Measurements from ENCODE around the gene SERINC3.

Gene SERINC3

DNA sequence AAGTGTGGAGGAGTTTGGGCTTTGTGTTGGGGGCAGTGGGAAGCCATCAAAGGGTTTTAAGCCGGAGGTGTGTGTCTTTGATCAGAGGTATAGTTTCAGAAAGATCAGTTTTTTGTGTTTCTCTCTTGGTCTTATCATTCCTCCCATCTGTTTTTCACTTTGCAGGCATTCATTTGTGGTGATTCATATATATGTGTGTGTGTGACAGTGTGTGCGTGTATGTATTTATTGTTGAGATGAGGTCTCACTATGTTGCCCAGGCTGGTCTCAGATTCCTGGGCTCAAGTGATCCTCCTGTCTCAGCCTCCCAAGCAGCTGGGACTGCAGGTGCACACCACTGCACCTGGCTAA lies 11.1 kb upstream of the SERINC3 start:
- peak; percentile 37 for DNase-seq (ENCODE audit: low spot score)

DNA sequence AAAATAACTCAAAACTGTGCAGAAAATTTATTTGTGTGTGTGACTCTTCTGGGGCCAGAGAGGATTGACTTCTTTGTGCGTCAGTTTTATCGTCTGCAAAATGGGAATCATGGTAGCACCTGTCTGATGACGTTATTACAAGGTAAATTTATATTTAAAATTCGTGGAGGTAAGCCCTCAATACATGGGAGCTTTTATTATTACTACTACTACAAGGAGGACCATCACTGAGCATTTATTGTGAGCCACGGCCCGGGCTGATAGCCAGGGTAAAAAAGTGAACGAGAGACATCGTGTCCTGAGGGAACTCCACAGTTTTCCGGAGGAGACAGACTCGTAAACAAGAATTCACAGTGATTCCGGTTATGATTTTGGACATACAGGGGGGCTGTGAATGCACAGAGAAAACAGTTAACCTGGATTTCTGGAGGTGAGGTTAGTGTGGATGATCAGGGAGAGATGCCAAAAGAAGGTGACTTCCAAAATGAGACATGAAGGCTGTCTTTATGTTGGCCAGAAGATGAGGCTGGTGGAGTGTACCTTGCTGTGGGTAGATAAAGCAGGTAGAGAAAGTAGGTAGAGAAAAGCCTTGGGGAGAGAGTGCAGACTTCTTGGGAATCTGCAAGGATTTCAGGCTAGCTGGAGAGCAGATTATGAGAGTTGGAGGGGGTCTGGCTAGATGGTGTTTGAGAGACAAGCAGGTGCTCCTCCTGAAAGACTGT lies 10.6 kb upstream of the SERINC3 start:
- DNase-seq (ENCODE audit: low spot score) = peak; percentile 43

DNA sequence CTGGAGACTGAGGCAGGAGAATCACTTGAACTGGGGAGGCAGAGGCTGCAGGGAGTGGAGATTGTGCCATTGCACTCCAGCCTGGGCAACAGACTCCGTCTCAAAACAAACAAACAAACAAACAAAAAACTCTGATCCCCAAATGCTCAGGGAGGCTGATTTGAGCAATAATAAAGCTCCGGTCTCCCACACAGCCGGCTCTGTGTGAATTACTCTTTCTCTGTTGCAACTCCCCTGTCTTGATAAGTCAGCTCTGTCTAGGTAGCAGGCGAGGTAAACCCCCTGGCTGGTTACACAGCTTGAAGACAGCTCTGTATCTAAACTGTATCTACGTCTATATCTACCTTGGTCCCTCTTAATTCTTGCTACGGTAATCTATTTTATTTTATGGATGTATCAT lies 6.4 kb upstream of the SERINC3 start:
- DNase-seq (ENCODE audit: low spot score) = no peak

DNA sequence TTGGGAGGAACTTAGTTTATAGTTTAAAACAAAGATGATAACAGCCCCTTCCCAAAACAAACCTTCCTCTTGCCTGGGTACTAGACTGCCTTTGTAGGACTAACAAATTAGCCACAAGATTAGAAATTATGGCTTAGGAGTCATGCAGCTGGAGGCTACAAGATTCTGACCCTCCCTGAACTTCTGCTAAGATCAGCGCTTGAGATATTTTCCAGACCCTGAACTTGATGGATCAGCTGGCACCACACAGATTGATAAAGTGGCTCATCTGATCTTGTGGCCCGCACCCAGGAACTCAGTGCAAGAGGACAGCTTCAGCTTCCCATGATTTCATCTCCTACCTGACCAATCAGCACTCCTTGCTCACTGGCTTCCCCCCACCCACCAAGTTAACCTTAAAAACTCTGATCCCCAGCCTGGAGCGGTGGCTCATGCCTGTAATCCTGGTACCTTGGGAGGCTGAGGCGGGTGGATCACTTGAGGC lies 5.9 kb upstream of the SERINC3 start:
- DNase-seq (ENCODE audit: low spot score) = no peak

DNA sequence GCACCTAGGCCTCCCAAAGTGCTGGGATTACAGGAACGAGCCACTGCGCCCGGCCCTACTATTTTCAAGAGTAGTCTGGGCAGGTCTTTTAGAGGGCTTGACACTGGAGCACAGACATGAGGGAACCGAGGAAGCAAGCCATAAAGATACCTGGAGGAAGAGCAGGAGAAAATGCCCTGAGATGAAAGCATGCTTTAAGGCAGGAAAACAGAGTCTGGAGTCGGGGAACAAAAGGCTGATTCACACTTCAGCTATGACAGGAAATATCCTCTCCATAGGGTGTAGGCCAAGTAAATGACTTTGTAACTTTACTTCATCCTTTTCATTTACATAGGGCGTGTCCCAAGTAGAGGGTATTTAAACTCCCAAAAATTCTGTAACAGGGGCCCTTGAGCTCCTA lies 4.3 kb upstream of the SERINC3 start:
- peak; percentile 47 for DNase-seq (ENCODE audit: low spot score)

DNA sequence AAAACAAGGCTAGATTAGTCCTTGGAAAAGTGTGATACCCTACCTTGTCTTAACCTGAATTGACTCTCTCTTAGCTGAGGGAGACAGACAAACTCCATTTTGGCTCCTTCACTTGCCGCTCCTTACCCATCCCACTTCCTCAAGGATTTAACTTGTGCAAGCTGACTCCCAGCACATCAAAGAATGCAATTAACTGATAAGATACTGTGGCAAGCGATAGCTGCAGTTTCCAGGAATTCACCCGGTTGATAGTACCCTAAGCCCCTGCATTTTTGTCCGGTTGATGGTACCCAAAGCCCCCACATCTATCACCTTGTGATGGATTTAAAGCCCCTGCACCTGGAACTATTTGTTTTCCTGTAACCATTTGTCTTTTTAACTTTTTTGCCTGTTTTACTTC lies 1.9 kb upstream of the SERINC3 start:
- no peak for DNase-seq (ENCODE audit: low spot score)

DNA sequence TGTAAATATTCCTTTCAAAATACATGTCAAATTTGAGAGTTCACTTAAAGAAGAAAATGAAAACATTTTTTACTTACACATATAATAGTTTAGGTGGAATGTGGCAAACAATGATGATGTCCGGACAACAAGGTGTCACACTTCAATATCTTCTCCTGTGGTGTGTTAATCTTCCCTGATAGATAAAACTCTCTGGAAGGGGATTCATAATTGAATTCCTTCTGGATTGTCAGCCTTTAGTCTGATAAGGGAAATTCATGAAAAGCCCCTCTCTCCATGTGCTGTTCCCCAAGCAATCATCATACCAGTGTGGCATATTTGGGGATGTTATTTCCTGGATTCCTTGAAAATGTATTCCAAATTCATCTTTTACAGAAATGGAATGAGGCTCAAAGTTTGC lies 971 bp upstream of the SERINC3 start:
- DNase-seq (ENCODE audit: low spot score) = no peak

DNA sequence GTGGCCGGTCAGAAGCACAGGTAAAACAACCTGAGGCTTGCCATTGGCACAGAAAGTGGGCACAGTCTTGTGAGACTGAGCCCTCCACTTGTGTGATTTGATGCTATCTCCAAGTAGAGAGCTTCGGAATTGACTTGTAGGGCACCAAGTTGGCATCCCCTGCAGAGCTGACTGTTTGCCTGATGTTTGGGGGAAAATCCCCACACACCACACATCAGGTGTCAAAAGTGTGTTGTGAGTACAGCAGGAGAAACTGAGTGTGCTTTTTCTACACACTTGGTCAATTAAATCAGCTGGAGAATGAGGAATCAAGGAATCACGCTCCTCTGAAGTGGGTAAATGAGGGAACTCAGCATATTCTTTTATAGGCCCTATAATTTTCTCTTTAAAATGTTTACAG lies 989 bp downstream of the SERINC3 start:
- no peak for DNase-seq (ENCODE audit: low spot score)

DNA sequence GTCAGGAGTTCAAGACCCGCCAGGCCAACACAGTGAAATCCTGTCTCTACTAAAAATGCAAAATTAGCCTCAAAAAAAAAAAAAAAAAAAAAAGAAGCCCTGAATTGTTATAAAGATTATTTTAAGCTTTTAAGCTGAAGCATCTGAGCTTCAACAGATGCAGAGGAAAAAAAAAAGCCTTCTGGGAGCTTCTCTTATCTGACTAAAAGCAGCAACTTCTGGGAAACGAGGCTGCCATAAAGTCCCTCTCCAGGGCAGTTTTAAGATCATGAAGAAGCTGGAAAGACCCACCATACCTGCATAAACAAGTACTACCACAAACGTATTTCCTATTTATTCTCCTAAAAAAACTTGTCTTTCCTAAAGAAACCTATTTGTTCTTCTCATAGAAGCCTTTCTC lies 3.6 kb downstream of the SERINC3 start:
- DNase-seq (ENCODE audit: low spot score) = peak; percentile 59

DNA sequence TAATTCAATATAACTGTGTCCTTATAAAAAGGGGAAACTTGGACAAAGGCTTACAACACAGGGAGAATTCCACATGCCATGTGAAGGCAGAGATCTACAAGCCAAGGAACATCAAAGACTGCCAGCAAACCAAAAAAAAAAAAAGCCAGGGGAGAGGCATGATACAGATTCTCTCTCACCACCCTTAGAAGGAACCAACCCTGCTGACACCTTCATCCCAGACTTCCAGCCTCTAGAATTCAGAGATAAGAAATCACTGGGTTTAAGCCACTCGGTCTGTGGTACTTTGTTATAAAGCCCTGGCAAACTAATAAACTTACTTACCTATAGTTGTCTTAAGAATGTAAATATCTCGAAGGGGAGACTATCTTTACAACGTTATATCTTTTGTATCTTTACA lies 4.4 kb downstream of the SERINC3 start:
- no peak for DNase-seq (ENCODE audit: low spot score)

DNA sequence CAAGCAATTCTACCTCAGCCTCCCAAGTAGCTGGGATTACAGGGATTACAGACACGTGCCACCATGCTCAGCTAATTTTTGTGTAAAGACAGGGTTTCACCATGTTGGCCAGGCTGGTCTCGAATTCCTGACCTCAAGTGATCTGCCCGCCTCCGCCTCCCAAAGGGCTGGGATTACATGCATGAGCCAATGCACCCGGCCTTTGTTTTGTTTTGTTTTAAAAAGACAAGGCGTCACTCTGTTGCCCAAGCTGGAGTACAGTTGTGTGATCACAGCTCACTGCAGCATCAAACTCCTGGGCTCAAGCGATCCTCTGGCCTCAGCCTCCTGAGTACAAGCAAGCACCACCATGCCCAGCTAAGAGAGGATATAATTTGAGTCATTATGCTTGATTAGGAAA lies 5.4 kb downstream of the SERINC3 start:
- no peak for DNase-seq (ENCODE audit: low spot score)

DNA sequence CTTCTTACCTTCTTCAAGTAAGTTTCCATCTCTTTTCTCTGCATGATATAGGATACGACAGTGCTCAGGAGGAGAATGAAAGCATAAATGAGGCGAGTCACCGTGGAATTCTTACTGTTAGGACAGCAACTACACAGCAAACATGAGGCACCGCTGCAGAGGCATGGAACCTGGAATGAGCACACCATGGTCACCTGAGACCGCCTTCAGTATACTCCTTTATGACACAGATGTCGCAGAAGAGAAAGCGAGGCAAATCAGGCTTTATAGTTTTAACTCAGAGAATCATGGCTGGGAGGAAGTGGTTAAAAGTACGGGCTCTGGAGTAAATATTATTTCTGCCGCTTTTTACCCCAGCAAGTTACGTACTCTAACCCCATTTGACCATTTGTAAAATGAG lies 8.0 kb downstream of the SERINC3 start:
- no peak for DNase-seq (ENCODE audit: low spot score)

DNA sequence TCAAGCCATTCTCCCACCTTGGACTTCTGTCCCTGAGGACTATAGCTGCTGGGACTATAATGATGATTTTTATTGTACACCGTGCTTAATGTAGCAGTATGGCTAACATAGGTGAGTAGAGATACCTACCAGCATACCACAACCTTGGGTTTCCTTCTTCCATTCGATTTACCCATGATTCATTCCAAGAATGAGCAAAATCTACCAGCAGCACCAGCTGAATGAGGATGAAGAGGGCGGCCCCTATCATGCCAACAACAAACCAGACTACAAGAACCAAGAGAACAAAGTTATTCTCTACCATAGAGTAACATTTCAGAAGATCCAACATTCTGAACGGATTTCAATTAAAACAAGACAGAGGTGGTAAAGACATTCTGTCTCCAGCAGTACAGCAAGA lies 12.1 kb downstream of the SERINC3 start:
- no peak for DNase-seq (ENCODE audit: low spot score)

DNA sequence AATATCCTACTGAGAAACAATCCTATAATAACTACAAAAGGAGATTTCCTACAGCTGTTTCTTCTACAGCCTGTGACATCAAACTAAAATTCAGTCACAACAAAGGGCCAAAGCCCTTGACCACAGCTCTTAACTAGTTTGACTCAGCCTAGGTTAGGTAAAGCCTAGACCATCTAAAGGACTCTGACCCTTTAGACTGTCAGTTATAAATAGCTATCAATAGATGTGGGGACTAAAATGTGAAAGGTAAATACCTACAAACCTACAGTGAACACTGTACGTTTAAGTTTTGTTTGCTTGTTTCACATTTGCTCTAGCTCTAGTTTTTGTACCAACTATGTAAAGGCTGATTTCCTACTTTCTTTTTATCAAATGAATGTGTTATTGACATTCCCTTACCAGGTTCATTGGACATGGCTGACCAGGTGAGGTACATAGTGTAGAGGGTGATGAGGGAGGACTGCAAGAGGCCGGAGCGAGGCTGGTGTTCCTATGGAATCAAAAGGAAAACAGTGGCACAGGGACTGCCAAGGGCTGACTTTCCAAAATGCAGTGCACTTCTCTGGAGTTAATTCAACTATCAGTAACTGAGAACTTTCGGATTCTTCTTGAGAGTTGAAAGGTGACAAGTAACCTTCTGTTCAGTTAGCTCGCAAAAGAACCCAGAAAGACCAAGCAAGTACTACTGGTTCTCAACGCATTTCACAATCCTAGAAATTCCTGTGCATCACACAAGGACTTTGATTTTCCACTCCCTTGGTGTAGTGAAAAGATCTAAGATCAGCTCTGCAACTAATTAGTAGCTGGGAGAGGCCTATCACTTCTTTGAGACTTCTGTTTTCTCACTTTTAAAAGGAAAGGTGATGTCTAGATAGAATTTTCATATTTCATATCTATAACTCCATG lies 17.2 kb downstream of the SERINC3 start:
- DNase-seq (ENCODE audit: low spot score) = no peak

DNA sequence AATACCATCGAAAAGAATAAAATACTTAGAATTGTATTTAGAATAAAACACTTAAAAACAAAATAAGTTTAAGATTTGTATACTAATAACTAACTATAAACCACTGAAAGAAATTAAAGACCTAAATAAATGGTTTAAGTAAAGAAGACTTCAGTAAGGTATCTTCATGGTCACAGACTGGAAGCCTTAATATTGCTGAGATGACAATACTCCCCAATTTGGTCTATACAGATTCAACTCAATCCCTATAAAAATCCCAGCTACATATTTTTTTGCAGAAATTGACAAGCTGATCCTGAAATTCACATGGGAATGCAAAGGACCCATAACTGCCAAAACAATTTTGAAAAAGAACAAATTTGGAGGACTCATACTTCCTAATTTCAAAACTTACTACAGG lies 18.9 kb downstream of the SERINC3 start:
- no peak for DNase-seq (ENCODE audit: low spot score)

DNA sequence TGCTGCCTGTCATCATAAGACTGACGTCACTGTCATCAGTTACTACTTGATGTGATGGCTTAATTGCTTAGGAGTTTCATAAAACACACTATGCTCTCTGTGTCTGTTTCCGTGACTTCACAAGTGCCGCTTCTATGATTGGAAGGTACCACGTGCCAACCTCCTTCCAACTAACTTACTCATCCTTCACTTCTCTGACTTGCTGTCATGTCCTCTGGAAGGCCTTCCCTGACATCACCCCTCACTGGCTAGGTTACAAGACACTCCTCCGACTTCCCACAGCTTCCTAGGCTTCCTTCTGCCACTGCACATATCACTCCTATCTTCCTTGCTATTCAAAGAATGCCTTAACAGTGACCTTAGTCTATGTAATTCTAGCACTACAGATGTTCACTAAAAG lies 20.4 kb downstream of the SERINC3 start:
- no peak for DNase-seq (ENCODE audit: low spot score)

DNA sequence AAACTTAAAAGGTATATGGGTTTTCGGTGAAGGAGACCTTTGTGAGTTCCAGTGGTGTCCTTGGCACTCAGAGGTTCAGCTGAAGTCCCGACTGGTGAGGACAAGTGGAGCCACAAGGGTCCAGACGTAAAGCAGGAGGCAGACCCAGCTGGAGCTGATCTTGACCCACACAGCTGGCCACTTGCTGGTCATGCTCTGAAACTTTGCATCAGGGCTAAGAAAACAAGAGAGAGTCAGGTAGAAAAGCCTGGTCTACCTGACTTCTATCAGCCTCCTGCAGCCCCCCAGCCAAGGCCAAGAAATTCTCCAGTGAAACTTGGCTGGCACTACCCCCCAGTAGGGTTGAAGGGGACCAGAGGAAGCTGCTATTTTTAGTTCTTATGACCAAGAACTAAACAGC lies 21.6 kb downstream of the SERINC3 start:
- no peak for DNase-seq (ENCODE audit: low spot score)

DNA sequence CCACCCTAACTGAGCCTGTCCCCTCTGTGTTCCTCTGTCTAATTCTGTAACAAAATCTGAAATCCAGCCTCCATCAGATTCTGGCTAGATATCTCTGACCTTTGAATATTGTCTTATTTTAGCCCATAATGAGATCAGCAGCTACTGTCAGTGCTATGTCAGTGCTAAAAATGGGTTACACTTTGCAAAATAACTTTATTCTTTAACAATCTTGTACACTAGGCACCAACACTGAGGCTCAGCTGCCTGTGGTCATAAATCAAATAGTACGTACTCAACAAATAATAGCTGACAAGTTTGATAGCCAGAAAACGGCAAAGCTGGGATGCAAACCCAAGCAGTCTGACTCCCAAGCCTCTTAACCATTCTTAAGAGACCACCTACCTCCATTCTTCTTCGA lies 24.1 kb downstream of the SERINC3 start:
- no peak for DNase-seq (ENCODE audit: low spot score)

DNA sequence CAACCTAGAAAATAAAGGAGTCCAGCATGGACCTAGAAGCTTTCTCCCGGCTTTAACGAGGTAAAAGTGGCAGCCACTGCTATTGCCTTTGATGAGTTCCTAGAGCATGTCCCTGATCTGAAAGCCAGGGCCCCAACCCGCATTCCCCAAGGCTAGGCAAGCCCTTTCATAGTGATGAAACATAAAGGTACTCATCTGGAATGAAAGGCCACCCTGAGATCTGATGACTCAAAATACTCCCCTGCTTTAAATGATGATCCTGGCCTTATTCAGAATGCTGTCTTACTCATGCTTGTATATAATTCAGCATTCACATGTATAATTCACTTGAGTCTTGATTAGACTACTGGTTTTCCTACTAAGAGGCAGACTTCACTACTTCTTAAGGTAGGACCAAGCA lies 24.9 kb downstream of the SERINC3 start:
- DNase-seq (ENCODE audit: low spot score) = no peak

DNA sequence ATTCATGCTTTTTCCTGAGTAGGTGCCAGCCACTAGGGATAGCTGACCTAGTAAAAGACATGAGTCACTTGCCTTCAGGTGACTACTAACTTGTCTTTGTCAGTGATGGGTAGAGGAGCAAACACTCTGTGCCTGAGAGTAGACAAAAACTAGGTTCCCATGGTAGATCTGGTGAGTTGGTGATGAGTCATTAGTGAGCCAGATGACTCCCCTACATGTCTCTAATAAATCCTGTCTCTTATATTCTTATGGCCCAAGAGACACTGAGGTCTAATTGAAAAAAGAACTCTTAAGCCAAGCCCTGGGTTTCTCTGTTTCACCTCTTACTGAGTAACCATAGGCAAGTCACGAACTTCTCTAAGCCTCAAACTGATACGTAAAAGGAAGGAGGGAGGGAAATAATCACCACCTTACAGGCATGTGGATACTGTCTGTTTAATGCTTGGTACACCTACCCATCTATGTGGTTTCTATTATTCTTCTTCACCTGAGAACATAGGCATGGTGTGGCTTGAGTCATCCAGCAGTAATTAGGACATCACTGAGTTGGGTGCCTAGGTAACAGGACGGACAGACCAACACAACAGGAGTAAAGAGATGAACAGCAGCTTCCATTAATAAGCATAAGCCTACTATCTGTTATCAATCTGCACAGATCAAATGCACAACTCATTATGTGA lies 25.9 kb downstream of the SERINC3 start:
- DNase-seq (ENCODE audit: low spot score) = no peak

DNA sequence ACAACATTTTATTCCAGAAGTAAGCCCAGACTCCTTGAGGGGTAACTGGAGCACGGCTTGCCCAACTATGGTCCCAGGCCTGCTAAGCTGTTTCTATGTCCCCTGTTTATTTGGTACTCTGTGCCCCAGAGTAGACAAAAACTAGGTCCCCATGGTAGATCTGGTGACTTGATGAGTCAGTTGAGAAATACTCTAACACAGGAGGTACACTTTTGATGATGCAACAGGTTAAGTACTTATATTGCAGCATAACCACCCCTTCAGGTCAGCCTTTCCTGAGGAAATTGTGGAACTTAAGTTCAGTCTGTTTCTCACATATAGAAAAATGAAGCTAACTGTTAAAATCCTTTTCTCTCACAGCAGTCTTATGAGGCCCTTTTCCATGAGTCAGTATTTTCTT lies 26.6 kb downstream of the SERINC3 start:
- no peak for DNase-seq (ENCODE audit: low spot score)

DNA sequence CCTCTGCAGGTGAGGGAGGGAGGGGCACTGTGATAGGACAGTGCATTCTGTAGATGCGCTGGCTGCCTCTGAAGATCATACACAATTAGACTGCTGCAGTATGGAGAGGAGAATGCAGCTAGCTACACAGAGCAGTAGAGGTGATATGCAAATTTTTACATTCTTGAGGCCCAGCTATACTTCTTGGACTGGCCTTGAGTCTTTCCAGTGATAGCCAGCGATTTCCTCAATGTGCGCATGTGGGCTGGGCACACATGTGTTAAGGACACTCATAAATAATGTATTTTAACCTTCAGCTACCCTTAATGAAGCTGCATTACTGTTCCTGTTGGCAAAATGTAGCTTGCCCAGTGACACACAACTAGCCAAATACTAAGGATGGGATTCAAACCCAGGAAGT lies 27.2 kb downstream of the SERINC3 start:
- DNase-seq (ENCODE audit: low spot score) = no peak

DNA sequence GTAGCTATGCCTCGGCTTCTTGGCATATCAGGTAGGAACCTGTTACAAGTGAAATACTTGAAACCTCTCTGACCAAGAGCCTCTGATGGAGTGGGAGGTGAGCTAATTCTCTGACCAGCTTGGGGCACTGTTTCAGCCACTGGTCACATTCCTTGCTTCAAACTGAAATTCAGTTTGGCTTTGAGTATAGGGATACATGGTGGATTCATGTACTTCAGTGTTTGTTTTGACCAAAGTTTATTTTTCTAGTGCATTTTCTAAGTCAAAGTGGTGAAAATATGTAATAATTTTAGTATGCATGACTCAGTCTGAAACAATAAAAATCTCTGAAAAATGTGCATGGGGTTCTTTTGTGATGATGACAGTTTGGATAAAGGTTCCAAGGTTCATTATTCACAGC lies 27.6 kb downstream of the SERINC3 start:
- DNase-seq (ENCODE audit: low spot score) = no peak
